GM20000 (cell line): Measurements from ENCODE around the gene PTPRE.

Experiments used
- DNase-seq: peaks from one replicate; pipeline ENCODE4 v3.0.0; 2012; ENCODE audit warnings: low spot score
- CTCF ChIP-seq: IDR thresholded peaks from 2 replicates; pipeline ENCODE4 v1.5.1; 2012; ENCODE audit warnings: mild to moderate bottlenecking, control low read depth; ENCODE audit errors: extremely low read depth, missing control alignments

The PTPRE gene

DNA sequence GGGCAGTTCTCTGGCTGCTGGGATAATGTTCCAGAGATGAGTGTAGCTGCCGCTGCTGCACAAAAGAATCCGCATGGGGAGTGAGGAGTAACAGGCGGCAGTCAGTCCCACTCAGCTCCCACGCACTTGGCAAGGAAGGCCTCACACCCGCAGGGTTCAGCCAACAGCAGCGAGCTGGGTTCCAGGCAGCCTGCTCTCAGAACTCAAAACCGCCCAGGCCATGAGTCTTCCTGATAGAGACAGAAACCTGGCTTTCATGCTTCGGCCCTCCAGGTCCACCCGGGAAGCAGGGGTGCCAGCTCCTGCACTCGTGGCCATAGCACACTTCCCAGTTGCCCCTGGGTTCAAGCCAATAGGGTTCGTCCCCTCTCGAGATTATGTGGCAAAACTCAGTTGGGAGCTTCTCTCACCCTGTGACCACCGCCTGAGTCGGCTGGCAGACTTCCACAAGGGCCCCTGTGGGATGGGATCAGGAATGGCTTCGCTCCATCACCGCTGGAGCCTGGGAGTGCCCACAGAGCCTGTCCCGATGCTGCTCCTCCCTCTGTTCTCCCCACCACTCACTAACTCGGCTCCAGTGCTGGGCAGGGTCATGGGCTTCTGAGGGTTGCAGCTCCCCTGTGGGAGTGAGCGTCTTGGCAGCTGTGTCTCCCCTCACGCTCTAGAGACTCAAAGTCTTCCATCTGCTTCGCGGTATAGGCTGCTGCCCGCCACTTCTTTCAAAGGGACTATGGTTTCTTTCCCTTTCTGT lies 34.7 kb upstream of the PTPRE start:
- no peak for TF ChIP-seq CTCF
- no peak for DNase-seq

DNA sequence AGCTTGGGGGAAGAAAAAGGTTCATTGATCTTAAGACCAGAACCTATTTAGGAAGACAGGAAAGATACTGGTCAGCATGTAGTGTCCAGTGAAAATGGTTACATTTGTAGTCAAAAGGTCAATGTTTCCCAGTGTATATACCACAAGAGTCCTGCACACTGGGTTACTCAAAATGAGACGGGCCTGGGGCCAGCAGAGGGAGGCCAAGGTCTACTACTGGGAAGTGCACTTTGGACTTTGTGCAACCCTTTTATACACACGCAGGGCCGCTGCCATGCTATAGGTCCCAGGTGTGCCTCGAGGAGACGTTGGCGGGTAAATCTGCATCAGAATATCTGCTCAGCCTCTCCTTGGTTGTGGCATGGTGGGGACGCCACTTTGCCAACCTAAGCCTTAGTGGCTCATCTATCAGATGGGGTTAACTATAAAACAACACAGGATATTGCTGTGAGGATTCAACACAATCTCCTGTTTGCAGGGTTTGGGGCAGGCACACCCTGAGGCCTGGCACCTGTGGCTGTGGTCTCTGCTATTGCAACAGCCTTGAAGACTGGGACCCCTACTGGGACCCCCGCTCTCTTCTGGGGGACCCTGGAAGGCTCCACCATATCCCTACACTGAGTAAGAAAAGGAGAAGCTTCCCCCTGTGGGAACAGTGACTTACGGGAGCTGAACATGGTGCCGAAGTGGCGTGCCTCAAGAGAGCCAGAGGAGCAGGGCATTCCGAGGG lies 33.9 kb upstream of the PTPRE start:
- no peak for TF ChIP-seq CTCF
- no peak for DNase-seq

DNA sequence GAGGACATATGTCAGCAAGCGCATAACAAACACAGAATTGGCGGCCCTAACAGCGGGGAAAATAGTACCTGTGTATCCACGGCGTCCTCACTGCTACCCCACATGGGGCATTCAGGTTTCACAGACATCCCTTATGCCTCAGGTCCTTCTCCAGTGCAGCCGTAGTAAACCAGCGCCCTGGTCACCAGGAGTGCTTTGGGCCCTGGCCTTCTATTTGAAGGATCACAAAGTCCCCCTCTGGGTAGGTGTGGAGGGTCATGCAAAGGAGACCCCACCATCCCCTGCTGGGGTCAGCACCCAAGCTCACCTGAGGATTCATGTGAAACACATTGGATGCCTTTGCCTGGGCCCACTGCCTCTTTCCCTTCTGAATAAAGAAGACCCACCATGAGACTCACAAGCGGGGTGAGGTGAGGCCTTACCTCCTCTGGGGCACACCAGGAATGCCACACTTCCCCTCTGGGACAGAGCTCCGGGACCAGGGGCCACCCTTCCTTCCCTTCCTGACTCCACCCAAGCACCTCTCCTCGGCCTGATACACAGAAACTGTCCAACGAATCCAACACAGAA lies 32.9 kb upstream of the PTPRE start:
- DNase-seq, result no peak
- no peak for TF ChIP-seq CTCF

DNA sequence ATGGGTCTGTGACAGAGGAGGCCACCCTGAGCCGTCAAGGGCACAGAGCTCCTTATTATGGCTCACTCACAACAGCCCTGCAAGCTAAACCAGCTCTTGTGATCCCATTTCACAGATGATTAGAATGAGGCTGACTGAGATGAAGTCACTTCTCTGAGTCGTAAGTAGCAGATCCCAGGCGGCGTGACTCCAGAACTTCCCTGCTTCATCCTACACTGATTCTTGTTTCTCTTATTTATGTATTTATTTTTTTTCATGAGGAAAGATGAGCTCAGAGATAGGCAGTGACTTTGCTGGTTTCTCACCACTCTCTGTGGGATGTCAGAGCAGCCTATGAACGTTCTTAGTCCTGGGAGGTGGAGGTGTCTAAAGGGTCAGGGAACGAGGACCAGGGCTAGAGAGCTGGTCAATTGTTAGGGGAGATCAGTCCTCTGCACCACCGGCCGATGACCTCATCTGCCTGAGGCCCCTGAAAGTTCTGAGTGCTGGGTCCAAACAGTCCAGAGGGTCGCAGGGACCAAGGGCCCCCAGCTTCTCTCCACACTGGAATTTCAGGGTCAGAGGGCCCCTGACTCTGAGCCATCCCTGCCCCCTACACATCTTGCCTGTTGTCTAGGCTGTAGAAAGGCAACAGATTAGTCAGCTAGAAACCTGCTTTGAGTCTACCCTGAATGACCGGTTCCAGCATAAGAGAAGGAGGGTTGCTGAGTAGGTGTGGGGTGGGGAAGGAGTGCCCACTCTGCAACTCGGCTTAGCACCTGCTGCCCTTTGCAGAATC lies 32.0 kb upstream of the PTPRE start:
- DNase-seq, result no peak
- no peak for TF ChIP-seq CTCF

- TF ChIP-seq CTCF, result no peak
- DNase-seq, result no peak
Observed at GRCh38 chr10:127875449-127875765, 31.5 kb upstream of the PTPRE start.

DNA sequence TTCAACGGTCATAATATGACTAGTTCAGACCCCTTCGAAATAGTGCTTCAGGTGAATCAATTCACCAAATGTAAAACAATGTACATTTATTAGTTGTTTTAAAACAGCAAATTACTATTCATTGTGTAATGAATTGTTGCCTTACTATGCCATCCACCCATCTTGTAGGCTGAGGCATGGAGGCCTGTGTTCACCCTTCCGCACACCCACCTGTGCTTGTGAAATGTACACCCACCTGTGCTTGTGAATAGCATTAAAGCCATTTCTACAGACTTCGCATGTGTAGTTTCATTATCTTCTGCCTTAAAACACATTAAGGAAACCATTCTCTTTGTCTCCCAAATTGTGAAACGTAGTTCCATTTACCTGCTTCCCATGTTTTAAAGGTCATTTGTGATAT lies 31.0 kb upstream of the PTPRE start:
- no peak for TF ChIP-seq CTCF
- DNase-seq, result no peak

GRCh38 chr10:127877116-127877515 lies 29.8 kb upstream of the PTPRE start:
- DNase-seq, result no peak
- TF ChIP-seq CTCF, result no peak
